Neural progenitor cell (in vitro differentiated cells): ENCODE measurements around the gene MACROD2.

Experiments
- CTCF ChIP-seq: fragments of 200-600 bp; sonication (generic); IDR thresholded peaks from 2 replicates; pipeline ENCODE4 v1.5.1; 2017; ENCODE audit warnings: antibody characterized with exemption, mild to moderate bottlenecking
- EZH2 ChIP-seq: fragments of 200-600 bp; sonication (generic); IDR thresholded peaks from 2 replicates; pipeline ENCODE4 v1.6.1; 2017; ENCODE audit warnings: antibody characterized with exemption, mild to moderate bottlenecking, moderate library complexity
- EZH2phosphoT487 ChIP-seq: fragments of 200-600 bp; sonication (generic); IDR thresholded peaks from 2 replicates; pipeline ENCODE4 v1.6.1; 2017; ENCODE audit warnings: antibody characterized with exemption

- TF ChIP-seq CTCF, result no peak
- no peak for TF ChIP-seq EZH2
- no peak for TF ChIP-seq EZH2phosphoT487
Observed at GRCh38 chr20:14957402-14957801, 962.1 kb downstream of the MACROD2 start.
